Common myeloid progenitor, CD34-positive (primary cell): Measurements from ENCODE around the gene GNG12.

Experiments
- CTCF ChIA-PET: fragments of 350-600 bp; sonication (Branson Sonifier 250); formaldehyde crosslinking; loops from one replicate; lab custom pipeline; 2021; ENCODE audit warnings: antibody characterized with exemption; lab: Charles Lee
- POLR2A ChIA-PET: fragments of 350-600 bp; sonication (Branson Sonifier 250); formaldehyde crosslinking; loops from one replicate; lab custom pipeline; 2021; ENCODE audit warnings: antibody characterized with exemption; lab: Charles Lee
- DNase-seq, 3 donors: peaks; one replicate each; pipeline versions ENCODE4 v3.0.0 to v3.0.0-alpha.2; 2013
- H3K27ac ChIP-seq, 2 experiments: 1 replicate in 1 of 2; 2 replicates in 1 of 2; pipeline ENCODE4 v1.7.0; 2013; ENCODE audit warnings: inconsistent platforms in 2 of 2, low read length in 2 of 2, mild to moderate bottlenecking in 2 of 2, low read depth in 1 of 2, moderate library complexity in 1 of 2; ENCODE audit not compliant: severe bottlenecking in 2 of 2, insufficient read depth in 1 of 2, poor library complexity in 1 of 2
- H3K27me3 ChIP-seq, 5 experiments: replicated peaks in 2 of 5; 1 replicate in 3 of 5; 2 replicates in 2 of 5; pipeline versions ENCODE4 v1.6.1 to v1.7.0; 2013; ENCODE audit warnings: low read length in 4 of 5, mild to moderate bottlenecking in 2 of 5, moderate library complexity in 2 of 5, inconsistent platforms in 1 of 5; ENCODE audit not compliant: insufficient read depth in 5 of 5, control insufficient read depth in 4 of 5
- H3K36me3 ChIP-seq, 4 experiments: 1 replicate in 2 of 4; 2 replicates in 2 of 4; pipeline versions ENCODE4 v1.6.1 to v1.7.0; 2013; ENCODE audit warnings: low read length in 3 of 4, control low read depth in 1 of 4, mild to moderate bottlenecking in 1 of 4; ENCODE audit not compliant: control insufficient read depth in 4 of 4, insufficient read depth in 4 of 4
- H3K4me1 ChIP-seq, 4 experiments: 1 replicate in 3 of 4; 2 replicates in 1 of 4; pipeline versions ENCODE4 v1.6.1 to v1.7.1; 2013; ENCODE audit warnings: low read length in 3 of 4, mild to moderate bottlenecking in 3 of 4, control low read depth in 1 of 4, inconsistent platforms in 1 of 4, moderate library complexity in 1 of 4; ENCODE audit not compliant: control insufficient read depth in 4 of 4, insufficient read depth in 4 of 4; ENCODE audit errors: control extremely low read depth in 1 of 4
- H3K4me3 ChIP-seq, 7 experiments: 1 replicate in 4 of 7; 2 replicates in 3 of 7; pipeline versions ENCODE4 v1.5.1 to v1.7.0; 2013; ENCODE audit warnings: mild to moderate bottlenecking in 7 of 7, low read length in 6 of 7, moderate library complexity in 6 of 7, inconsistent platforms in 2 of 7, low read depth in 2 of 7, control low read depth in 1 of 7; ENCODE audit not compliant: insufficient read depth in 4 of 7, control insufficient read depth in 1 of 7; ENCODE audit errors: extremely low read depth in 1 of 7
- H3K9me3 ChIP-seq, 5 experiments: 1 replicate in 4 of 5; 2 replicates in 1 of 5; pipeline versions ENCODE4 v1.6.1 to v1.7.1; 2013; ENCODE audit warnings: low read length in 4 of 5, mild to moderate bottlenecking in 2 of 5, inconsistent platforms in 1 of 5, low read depth in 1 of 5, moderate library complexity in 1 of 5; ENCODE audit not compliant: control insufficient read depth in 4 of 5, insufficient read depth in 2 of 5; ENCODE audit errors: control extremely low read depth in 1 of 5
- WGBS: methylation state at CpG from one replicate; pipeline ENCODE4 v1.1.5; 2013; ENCODE audit not compliant: insufficient coverage; 5-methylcytosine and 5-hydroxymethylcytosine counted together

The GNG12 gene

GRCh38 chr1:67863637-67864036 lies 30.4 kb upstream of the GNG12 start:
- ChIA-PET CTCF (no interaction called here), POLR2A (no interaction called here)
- Histone ChIP-seq H3K27me3 (peaks cover 0 to 1% (median 0%) of the 10 kb centered on the region in 5 experiments), H3K36me3 (no peaks in the 10 kb centered on the region), H3K9me3 (no peaks in the 10 kb centered on the region), H3K4me3 (no peak overlapping the region), H3K27ac (no peak overlapping the region), H3K4me1 (no peaks in the 10 kb centered on the region)
- no peak for DNase-seq
- 100% methylated on average over 2 of the region's 2 CpGs for WGBS

GRCh38 chr1:67862685-67863084 lies 29.4 kb upstream of the GNG12 start:
- ChIA-PET POLR2A (no interaction called here), CTCF (interaction anchor here (1.2 to 2.4 kb wide), 3 partner anchors 8 to 11 kb away, joined by 3 to 6 read pairs (median 4); no protein-coding TSS in a partner anchor)
- 83% methylated on average over 1 of the region's 1 CpG for WGBS
- H3K27ac ChIP-seq = no peak overlapping the region
- H3K9me3 ChIP-seq = no peaks in the 10 kb centered on the region
- DNase-seq = no peak
- no peak overlapping the region for H3K4me3 ChIP-seq
- H3K27me3 ChIP-seq = peaks cover 0 to 1% (median 0%) of the 10 kb centered on the region in 5 experiments
- no peaks in the 10 kb centered on the region for H3K4me1 ChIP-seq
- no peaks in the 10 kb centered on the region for H3K36me3 ChIP-seq

GRCh38 chr1:67861856-67862516 lies 28.7 kb upstream of the GNG12 start:
- Histone ChIP-seq H3K27me3 (peaks cover 0 to 1% (median 0%) of the 10 kb centered on the region in 5 experiments), H3K4me3 (no peak overlapping the region), H3K36me3 (no peaks in the 10 kb centered on the region), H3K9me3 (no peaks in the 10 kb centered on the region), H3K4me1 (no peaks in the 10 kb centered on the region), H3K27ac (no peak overlapping the region)
- no peak for DNase-seq
- ChIA-PET CTCF (interaction anchor here (1.2 to 2.4 kb wide), 4 partner anchors 8 to 71 kb away, joined by 3 to 6 read pairs (median 4); no protein-coding TSS in a partner anchor), POLR2A (no interaction called here)
- 100% methylated on average over 1 of the region's 1 CpG for WGBS

GRCh38 chr1:67860776-67861175 lies 27.5 kb upstream of the GNG12 start:
- Histone ChIP-seq H3K36me3 (no peaks in the 10 kb centered on the region), H3K27me3 (peaks cover 0 to 2% (median 1%) of the 10 kb centered on the region in 5 experiments), H3K4me3 (no peak overlapping the region), H3K4me1 (no peaks in the 10 kb centered on the region), H3K9me3 (no peaks in the 10 kb centered on the region), H3K27ac (no peak overlapping the region)
- WGBS = 83% methylated on average over 1 of the region's 2 CpGs
- ChIA-PET CTCF (interaction anchor here (1.2 to 2.4 kb wide), 2 partner anchors 10 to 72 kb away, joined by 3 to 6 read pairs; no protein-coding TSS in a partner anchor), POLR2A (no interaction called here)
- no peak for DNase-seq

GRCh38 chr1:67856921-67857320 lies 23.7 kb upstream of the GNG12 start:
- ChIA-PET CTCF (interaction anchor here (1.2 to 1.6 kb wide), 5 partner anchors 8 to 260 kb away, joined by 3 to 6 read pairs (median 3); no protein-coding TSS in a partner anchor), POLR2A (interaction anchor here (0.5 kb wide), 1 partner anchor 108 kb away, joined by 3 read pairs; no protein-coding TSS in a partner anchor)
- Histone ChIP-seq H3K4me3 (no peak overlapping the region), H3K27ac (no peak overlapping the region), H3K27me3 (peaks cover 0 to 2% (median 1%) of the 10 kb centered on the region in 5 experiments), H3K4me1 (no peaks in the 10 kb centered on the region), H3K9me3 (no peaks in the 10 kb centered on the region), H3K36me3 (no peaks in the 10 kb centered on the region)
- DNase-seq = no peak
- WGBS = 100% methylated on average over 1 of the region's 4 CpGs

GRCh38 chr1:67855961-67856360 lies 22.7 kb upstream of the GNG12 start:
- Histone ChIP-seq H3K4me3 (no peak overlapping the region), H3K27me3 (peaks cover 0 to 2% (median 1%) of the 10 kb centered on the region in 5 experiments), H3K36me3 (no peaks in the 10 kb centered on the region), H3K27ac (no peak overlapping the region), H3K9me3 (no peaks in the 10 kb centered on the region), H3K4me1 (no peaks in the 10 kb centered on the region)
- POLR2A ChIA-PET = no interaction called here
- CTCF ChIA-PET = interaction anchor here (0.8 to 1.6 kb wide), 4 partner anchors 19 to 261 kb away, joined by 3 to 6 read pairs (median 3); no protein-coding TSS in a partner anchor
- peak in 1 of 3 donors; percentile 5 for DNase-seq
- WGBS = no CpG with 5 or more reads among the region's 2 CpGs

GRCh38 chr1:67855444-67855843 lies 22.2 kb upstream of the GNG12 start:
- CTCF ChIA-PET = interaction anchor here (0.8 to 1.3 kb wide), 3 partner anchors 18 to 253 kb away, joined by 3 read pairs; no protein-coding TSS in a partner anchor
- Histone ChIP-seq H3K36me3 (no peaks in the 10 kb centered on the region), H3K4me3 (no peak overlapping the region), H3K27me3 (peaks cover 0 to 2% (median 1%) of the 10 kb centered on the region in 5 experiments), H3K27ac (no peak overlapping the region), H3K4me1 (no peaks in the 10 kb centered on the region), H3K9me3 (no peaks in the 10 kb centered on the region)
- WGBS = 52% methylated on average over 3 of the region's 4 CpGs
- POLR2A ChIA-PET = no interaction called here
- peak in 1 of 3 donors; percentile 16 for DNase-seq
